HFF-Myc (cell line): ENCODE data around the gene MFAP1.
A peak's percentile ranks its signal among the peaks of the same experiment; 100 is the strongest.

Experiments used
- DNase-seq: peaks from one replicate; pipeline ENCODE4 v3.0.0-alpha.2; 2011; ENCODE audit warnings: low read depth; ENCODE audit errors: extremely low read depth
- H3K4me3 ChIP-seq: replicated peaks from 2 replicates; pipeline ENCODE4 v1.5.1; 2011; ENCODE audit warnings: low read depth, mild to moderate bottlenecking, control low read depth, low read length
- CTCF ChIP-seq: IDR thresholded peaks from 2 replicates; pipeline ENCODE4 v1.5.1; 2012; ENCODE audit warnings: mild to moderate bottlenecking, low read depth, low read length, control low read depth; ENCODE audit errors: missing control alignments

Gene MFAP1

GRCh38 chr15:43772624-43773023, 51.9 kb downstream of the MFAP1 start:
- no peak overlapping the region for H3K4me3 ChIP-seq
- no peak for DNase-seq
- TF ChIP-seq CTCF, result no peak

GRCh38 chr15:43771816-43772215, 52.7 kb downstream of the MFAP1 start:
- no peak for TF ChIP-seq CTCF
- no peak overlapping the region for H3K4me3 ChIP-seq
- DNase-seq, result no peak

DNA sequence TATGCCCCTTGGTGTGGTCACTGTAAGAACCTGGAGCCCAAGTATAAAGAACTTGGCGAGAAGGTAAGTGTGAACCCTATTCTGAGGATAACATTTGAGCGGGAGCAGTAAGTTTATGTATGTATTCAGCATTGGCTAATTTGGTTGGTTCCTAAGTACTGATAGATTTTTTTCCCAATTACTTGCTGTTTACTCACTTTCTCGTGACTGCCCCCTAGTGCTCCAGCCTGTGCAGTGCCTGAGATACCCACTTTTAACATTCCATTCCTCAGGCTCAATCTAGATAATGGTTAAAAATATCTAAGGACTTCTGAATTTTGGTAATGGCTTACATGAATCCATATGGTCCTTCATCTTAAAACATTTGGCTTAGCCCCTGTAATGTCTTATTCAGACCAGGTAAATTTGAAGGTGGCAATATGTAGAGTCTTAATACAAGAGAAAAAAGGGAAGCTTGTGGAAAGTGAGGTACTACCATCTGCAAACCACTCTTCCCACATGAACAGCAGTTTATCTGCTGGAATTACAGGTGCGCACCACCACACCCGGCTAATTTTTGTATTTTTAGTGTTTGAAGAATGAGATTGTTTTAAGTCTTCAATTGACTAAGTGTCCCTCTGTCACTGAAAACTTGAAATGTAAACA, 54.8 kb downstream of the MFAP1 start:
- no peak overlapping the region for H3K4me3 ChIP-seq
- peak; percentile 87 for TF ChIP-seq CTCF
- peak; percentile 35 for DNase-seq

DNA sequence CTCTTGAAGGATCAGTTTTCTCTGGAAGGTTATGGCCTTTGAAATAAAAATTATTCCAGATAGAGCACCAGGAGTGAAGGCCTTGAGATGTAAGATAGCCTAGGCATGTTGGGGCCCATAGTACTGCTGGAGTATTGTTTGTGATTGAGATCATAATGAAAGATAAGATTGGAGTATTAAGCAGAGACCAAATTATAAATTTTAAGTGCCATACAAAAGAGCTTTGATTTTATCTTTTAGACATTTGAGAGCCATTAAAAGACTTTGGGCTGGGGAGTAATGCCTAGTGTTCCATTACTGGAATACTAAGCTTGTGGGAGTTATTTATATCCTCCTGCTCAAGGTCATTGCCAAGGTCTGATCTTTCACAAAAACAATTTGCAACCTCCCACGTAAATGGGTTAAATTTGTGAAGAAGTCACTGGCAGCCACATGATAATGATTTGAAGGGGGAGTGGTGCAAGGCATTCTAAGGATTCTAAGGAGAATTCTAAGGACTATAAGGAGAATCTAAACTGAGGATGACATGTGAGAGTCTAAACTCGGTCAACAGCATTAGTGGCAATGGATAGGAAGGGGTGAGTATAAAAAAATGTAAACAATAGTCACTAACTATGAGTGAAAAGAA, 60.6 kb downstream of the MFAP1 start:
- H3K4me3 ChIP-seq, result no peak overlapping the region
- DNase-seq, result no peak
- no peak for TF ChIP-seq CTCF

GRCh38 chr15:43762824-43763223, 61.7 kb downstream of the MFAP1 start:
- H3K4me3 ChIP-seq, result no peak overlapping the region
- DNase-seq, result no peak

More at GRCh38 chr15:43762824-43763223, 61.7 kb downstream of the MFAP1 start:
- TF ChIP-seq CTCF, result no peak
